WTC11 (cell line): Measurements from ENCODE around the gene GARIN3.

Experiments used
- CTCF ChIP-seq: fragments of 200-600 bp; IDR thresholded peaks from 2 replicates; pipeline ENCODE4 v1.8.0; 2022; ENCODE audit warnings: antibody characterized with exemption
- IRF2 ChIP-seq: sonication (generic); formaldehyde crosslinking; IDR thresholded peaks from 2 replicates; pipeline ENCODE4 v1.8.0; 2022; ENCODE audit warnings: low read depth, missing genetic modification reagents, borderline replicate concordance
- TEAD4 ChIP-seq: sonication (generic); formaldehyde crosslinking; IDR thresholded peaks from 2 replicates; pipeline ENCODE4 v1.8.0; 2022; ENCODE audit warnings: mild to moderate bottlenecking, missing genetic modification reagents
- ZNF416 ChIP-seq: fragments of 250-450 bp; sonication (Bioruptor Pico); IDR thresholded peaks from 2 replicates; pipeline ENCODE4 v1.9.0; 2021; ENCODE audit warnings: mild to moderate bottlenecking, inconsistent platforms
- TF ChIP-seq, protein P1 (sequence below): sonication (generic); formaldehyde crosslinking; IDR thresholded peaks from 2 replicates; pipeline ENCODE4 v1.8.1; 2022; ENCODE audit warnings: missing genetic modification reagents, borderline replicate concordance
- TF ChIP-seq, protein P2 (sequence below): sonication (generic); formaldehyde crosslinking; IDR thresholded peaks from 2 replicates; pipeline ENCODE4 v1.8.1; 2023; ENCODE audit warnings: mild to moderate bottlenecking, missing genetic modification reagents, moderate library complexity
- TF ChIP-seq, protein P3 (sequence below): sonication (generic); formaldehyde crosslinking; conservative IDR thresholded peaks from 2 replicates; pipeline ENCODE4 v1.8.1; 2022; ENCODE audit warnings: mild to moderate bottlenecking, missing genetic modification reagents
- TF ChIP-seq, protein P4 (sequence below): fragments of 250-450 bp; sonication (Bioruptor Pico); IDR thresholded peaks from 2 replicates; pipeline ENCODE4 v2.1.2; 2022; ENCODE audit warnings: mild to moderate bottlenecking, moderate library complexity

DNA sequence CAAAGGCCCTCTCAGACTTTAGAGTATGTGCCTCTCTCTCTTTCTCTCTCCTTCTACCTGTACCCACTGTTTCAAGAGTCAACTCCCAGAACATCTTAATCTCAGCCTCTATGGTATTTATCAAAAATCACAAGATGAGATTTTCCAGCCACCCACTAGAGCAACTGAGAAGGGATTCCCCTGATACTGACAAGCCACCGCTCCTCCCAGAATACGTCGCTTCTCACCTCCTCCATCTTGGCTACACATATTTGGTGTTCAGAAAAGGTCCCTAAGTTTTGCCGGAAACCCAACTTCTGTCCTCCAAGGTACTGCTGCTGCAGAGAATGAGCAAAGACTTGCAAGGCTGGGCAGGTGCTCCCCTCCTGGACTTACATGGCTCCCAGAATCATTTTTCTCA, 6.1 kb downstream of the GARIN3 start:
- TF ChIP-seq CTCF (no peak), IRF2 (CRISPR knock-in tag) (no peak), TEAD4 (no peak), ZNF416 (CRISPR knock-in tag) (no peak)
- TF ChIP-seq, protein P1, sequence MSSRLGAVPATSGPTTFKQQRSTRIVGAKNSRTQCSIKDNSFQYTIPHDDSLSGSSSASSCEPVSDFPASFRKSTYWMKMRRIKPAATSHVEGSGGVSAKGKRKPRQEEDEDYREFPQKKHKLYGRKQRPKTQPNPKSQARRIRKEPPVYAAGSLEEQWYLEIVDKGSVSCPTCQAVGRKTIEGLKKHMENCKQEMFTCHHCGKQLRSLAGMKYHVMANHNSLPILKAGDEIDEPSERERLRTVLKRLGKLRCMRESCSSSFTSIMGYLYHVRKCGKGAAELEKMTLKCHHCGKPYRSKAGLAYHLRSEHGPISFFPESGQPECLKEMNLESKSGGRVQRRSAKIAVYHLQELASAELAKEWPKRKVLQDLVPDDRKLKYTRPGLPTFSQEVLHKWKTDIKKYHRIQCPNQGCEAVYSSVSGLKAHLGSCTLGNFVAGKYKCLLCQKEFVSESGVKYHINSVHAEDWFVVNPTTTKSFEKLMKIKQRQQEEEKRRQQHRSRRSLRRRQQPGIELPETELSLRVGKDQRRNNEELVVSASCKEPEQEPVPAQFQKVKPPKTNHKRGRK (CRISPR knock-in tag), result no peak
- TF ChIP-seq, protein P2, sequence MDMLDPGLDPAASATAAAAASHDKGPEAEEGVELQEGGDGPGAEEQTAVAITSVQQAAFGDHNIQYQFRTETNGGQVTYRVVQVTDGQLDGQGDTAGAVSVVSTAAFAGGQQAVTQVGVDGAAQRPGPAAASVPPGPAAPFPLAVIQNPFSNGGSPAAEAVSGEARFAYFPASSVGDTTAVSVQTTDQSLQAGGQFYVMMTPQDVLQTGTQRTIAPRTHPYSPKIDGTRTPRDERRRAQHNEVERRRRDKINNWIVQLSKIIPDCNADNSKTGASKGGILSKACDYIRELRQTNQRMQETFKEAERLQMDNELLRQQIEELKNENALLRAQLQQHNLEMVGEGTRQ (CRISPR knock-in tag), result no peak
- TF ChIP-seq, protein P3, sequence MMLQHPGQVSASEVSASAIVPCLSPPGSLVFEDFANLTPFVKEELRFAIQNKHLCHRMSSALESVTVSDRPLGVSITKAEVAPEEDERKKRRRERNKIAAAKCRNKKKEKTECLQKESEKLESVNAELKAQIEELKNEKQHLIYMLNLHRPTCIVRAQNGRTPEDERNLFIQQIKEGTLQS (CRISPR knock-in tag), result no peak
- TF ChIP-seq, protein P4, sequence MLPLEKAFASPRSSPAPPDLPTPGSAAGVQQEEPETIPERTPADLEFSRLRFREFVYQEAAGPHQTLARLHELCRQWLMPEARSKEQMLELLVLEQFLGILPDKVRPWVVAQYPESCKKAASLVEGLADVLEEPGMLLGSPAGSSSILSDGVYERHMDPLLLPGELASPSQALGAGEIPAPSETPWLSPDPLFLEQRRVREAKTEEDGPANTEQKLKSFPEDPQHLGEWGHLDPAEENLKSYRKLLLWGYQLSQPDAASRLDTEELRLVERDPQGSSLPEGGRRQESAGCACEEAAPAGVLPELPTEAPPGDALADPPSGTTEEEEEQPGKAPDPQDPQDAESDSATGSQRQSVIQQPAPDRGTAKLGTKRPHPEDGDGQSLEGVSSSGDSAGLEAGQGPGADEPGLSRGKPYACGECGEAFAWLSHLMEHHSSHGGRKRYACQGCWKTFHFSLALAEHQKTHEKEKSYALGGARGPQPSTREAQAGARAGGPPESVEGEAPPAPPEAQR (CRISPR knock-in tag), result no peak
